Memory B cell (primary cell): ENCODE results near the gene CNTNAP2.
"Not testable (repeated sequence)": the region's sequence is repeated elsewhere in the genome, so short reads cannot be mapped to it uniquely, and the experiment has no call there.

ENCODE experiments used
- ATAC-seq: fragments of 150-1000 bp; cut with Tn5 transposase; 2 replicates; pipeline ENCODE4 v1.10.0; 2021; ENCODE audit warnings: low read depth, mild to moderate bottlenecking, moderate library complexity
- DNase-seq, 2 donors: peaks; one replicate each; pipeline ENCODE4 v3.0.0; 2022; ENCODE audit warnings: low spot score in 2 of 2
- H3K27ac Mint-ChIP-seq: one replicate; pipeline ENCODE4 v1.8.0; 2022; ENCODE audit warnings: mild to moderate bottlenecking, moderate library complexity, mixed read lengths
- H3K27me3 Mint-ChIP-seq: one replicate; pipeline ENCODE4 v1.8.0; 2022; ENCODE audit warnings: mixed read lengths
- H3K36me3 Mint-ChIP-seq: one replicate; pipeline ENCODE4 v1.8.0; 2022; ENCODE audit warnings: mild to moderate bottlenecking, mixed read lengths
- H3K4me1 Mint-ChIP-seq: one replicate; pipeline ENCODE4 v1.8.0; 2022; ENCODE audit warnings: mixed read lengths
- H3K4me3 Mint-ChIP-seq: one replicate; pipeline ENCODE4 v1.8.0; 2022; ENCODE audit warnings: mild to moderate bottlenecking, moderate library complexity, mixed read lengths
- H3K9me3 Mint-ChIP-seq: one replicate; pipeline ENCODE4 v1.8.0; 2022; ENCODE audit warnings: mixed read lengths

CNTNAP2 gene

GRCh38 chr7:147796581-147796980 lies 1680.0 kb downstream of the CNTNAP2 start:
- H3K9me3 Mint-ChIP-seq, result peaks cover 1% of the 10 kb centered on the region
- ATAC-seq (no peak), DNase-seq (no peak)
- no peak overlapping the region for H3K4me3 Mint-ChIP-seq
- H3K4me1 Mint-ChIP-seq, result no peaks in the 10 kb centered on the region
- H3K27me3 Mint-ChIP-seq, result no peaks in the 10 kb centered on the region
- no peak overlapping the region for H3K27ac Mint-ChIP-seq
- H3K36me3 Mint-ChIP-seq, result no peaks in the 10 kb centered on the region

GRCh38 chr7:147798001-147798400 lies 1681.4 kb downstream of the CNTNAP2 start:
- ATAC-seq, result no peak
- no peak for DNase-seq
- Mint-ChIP-seq H3K27ac (no peak overlapping the region), H3K27me3 (no peaks in the 10 kb centered on the region), H3K9me3 (peaks cover 1% of the 10 kb centered on the region), H3K4me1 (no peaks in the 10 kb centered on the region), H3K4me3 (no peak overlapping the region), H3K36me3 (no peaks in the 10 kb centered on the region)

GRCh38 chr7:147801762-147802161 lies 1685.2 kb downstream of the CNTNAP2 start:
- not testable (repeated sequence) for H3K4me1 Mint-ChIP-seq, H3K27ac Mint-ChIP-seq

GRCh38 chr7:147803151-147803550 lies 1686.5 kb downstream of the CNTNAP2 start:
- Mint-ChIP-seq H3K27ac (no peak overlapping the region), H3K4me1 (no peaks in the 10 kb centered on the region), H3K27me3 (no peaks in the 10 kb centered on the region), H3K4me3 (no peak overlapping the region), H3K36me3 (no peaks in the 10 kb centered on the region), H3K9me3 (peaks cover 6% of the 10 kb centered on the region)
- ATAC-seq, result no peak
- no peak for DNase-seq

More at GRCh38 chr7:147801762-147802161, 1685.2 kb downstream of the CNTNAP2 start:
- not testable (repeated sequence) for DNase-seq, H3K4me3 Mint-ChIP-seq, H3K9me3 Mint-ChIP-seq, ATAC-seq, H3K27me3 Mint-ChIP-seq, H3K36me3 Mint-ChIP-seq

DNA sequence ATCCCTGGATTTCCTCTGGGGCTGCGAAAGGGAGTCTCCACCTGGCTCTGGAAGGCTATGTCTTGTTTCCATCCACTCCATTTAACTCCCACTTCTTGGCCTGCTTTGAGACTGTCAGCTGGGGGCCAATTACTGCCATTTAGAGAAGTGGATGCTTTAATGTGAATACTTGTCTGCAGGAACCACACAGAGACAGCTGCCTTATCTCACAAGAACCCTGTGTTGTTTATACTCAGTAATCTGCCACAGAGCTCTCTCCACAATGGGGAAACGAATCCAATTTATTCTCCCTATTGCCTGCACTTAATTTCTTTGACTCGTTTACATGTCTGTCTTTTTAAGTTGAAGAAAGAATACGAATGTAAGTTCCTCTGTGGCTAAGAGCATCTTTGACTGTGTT lies 1687.0 kb downstream of the CNTNAP2 start:
- no peak for DNase-seq
- no peaks in the 10 kb centered on the region for H3K36me3 Mint-ChIP-seq
- H3K9me3 Mint-ChIP-seq, result peaks cover 8% of the 10 kb centered on the region
- no peaks in the 10 kb centered on the region for H3K27me3 Mint-ChIP-seq
- ATAC-seq, result no peak
- no peak overlapping the region for H3K27ac Mint-ChIP-seq
- no peaks in the 10 kb centered on the region for H3K4me1 Mint-ChIP-seq
- H3K4me3 Mint-ChIP-seq, result no peak overlapping the region

- Mint-ChIP-seq H3K36me3 (no peaks in the 10 kb centered on the region), H3K27me3 (no peaks in the 10 kb centered on the region), H3K4me3 (no peak overlapping the region), H3K4me1 (no peaks in the 10 kb centered on the region), H3K27ac (no peak overlapping the region), H3K9me3 (peaks cover 8% of the 10 kb centered on the region)
- DNase-seq (no peak), ATAC-seq (no peak)
These were observed 1687.4 kb downstream of the CNTNAP2 start for GRCh38 chr7:147804032-147804431.

GRCh38 chr7:147805996-147806576 lies 1689.5 kb downstream of the CNTNAP2 start:
- Mint-ChIP-seq H3K36me3 (no peaks in the 10 kb centered on the region), H3K9me3 (peaks cover 8% of the 10 kb centered on the region), H3K4me3 (no peak overlapping the region), H3K27me3 (no peaks in the 10 kb centered on the region), H3K27ac (no peak overlapping the region), H3K4me1 (no peaks in the 10 kb centered on the region)
- ATAC-seq (no peak), DNase-seq (no peak)

DNA sequence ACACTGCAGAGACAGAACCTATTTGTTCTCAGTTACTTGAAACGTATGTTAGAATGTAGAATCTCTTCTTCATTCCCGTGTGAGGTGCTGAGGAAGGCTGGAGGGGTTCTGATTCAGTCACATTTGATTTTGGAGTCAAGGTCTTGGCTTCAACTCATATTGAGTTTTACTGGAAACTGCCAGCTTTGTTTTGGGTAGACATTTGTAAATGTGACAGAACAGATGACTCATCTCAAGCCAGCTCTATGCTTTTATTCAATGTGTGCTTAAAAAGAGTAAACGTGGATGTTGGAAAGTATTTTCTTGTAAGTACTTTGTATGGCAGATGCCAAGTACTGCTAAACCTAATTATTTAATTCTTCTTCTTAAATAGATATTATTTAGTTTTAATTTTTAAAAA lies 1693.2 kb downstream of the CNTNAP2 start:
- Mint-ChIP-seq H3K9me3 (peaks cover 8% of the 10 kb centered on the region), H3K27me3 (no peaks in the 10 kb centered on the region), H3K27ac (no peak overlapping the region), H3K36me3 (no peaks in the 10 kb centered on the region), H3K4me1 (no peaks in the 10 kb centered on the region), H3K4me3 (no peak overlapping the region)
- DNase-seq (no peak), ATAC-seq (no peak)

GRCh38 chr7:147810269-147810668 lies 1693.7 kb downstream of the CNTNAP2 start:
- ATAC-seq, result no peak
- peaks cover 8% of the 10 kb centered on the region for H3K9me3 Mint-ChIP-seq
- no peaks in the 10 kb centered on the region for H3K4me1 Mint-ChIP-seq
- no peak for DNase-seq
- H3K27ac Mint-ChIP-seq, result no peak overlapping the region
- no peak overlapping the region for H3K4me3 Mint-ChIP-seq
- no peaks in the 10 kb centered on the region for H3K36me3 Mint-ChIP-seq
- H3K27me3 Mint-ChIP-seq, result no peaks in the 10 kb centered on the region

DNA sequence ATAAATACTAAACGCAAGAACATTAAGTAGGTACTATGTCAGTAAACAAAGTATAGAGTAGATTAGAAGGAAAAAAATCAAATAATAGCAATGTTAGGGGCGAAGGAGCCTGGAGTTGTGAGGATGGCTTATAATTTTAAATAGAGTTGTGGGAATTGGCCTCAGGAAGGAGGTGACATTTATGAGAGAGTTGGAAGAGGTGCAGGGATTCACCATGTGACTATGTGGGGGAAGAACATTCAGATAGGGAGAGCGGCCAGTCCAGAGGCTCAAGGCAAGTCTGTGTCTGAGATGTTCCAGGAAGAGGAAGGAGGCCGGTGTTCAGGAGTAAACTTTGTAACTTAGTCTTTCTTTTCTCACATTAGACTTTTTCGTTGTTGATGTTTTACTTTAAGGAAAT lies 1695.3 kb downstream of the CNTNAP2 start:
- H3K9me3 Mint-ChIP-seq, result peaks cover 3% of the 10 kb centered on the region
- no peak overlapping the region for H3K4me3 Mint-ChIP-seq
- no peaks in the 10 kb centered on the region for H3K36me3 Mint-ChIP-seq
- no peak overlapping the region for H3K27ac Mint-ChIP-seq
- no peak for DNase-seq
- H3K27me3 Mint-ChIP-seq, result no peaks in the 10 kb centered on the region
- H3K4me1 Mint-ChIP-seq, result no peaks in the 10 kb centered on the region
- ATAC-seq, result no peak

GRCh38 chr7:147813316-147813715 lies 1696.7 kb downstream of the CNTNAP2 start:
- DNase-seq, result no peak
- Mint-ChIP-seq H3K4me1 (no peaks in the 10 kb centered on the region), H3K27me3 (no peaks in the 10 kb centered on the region), H3K4me3 (no peak overlapping the region), H3K9me3 (peaks cover 2% of the 10 kb centered on the region), H3K36me3 (no peaks in the 10 kb centered on the region), H3K27ac (no peak overlapping the region)
- ATAC-seq, result no peak

DNA sequence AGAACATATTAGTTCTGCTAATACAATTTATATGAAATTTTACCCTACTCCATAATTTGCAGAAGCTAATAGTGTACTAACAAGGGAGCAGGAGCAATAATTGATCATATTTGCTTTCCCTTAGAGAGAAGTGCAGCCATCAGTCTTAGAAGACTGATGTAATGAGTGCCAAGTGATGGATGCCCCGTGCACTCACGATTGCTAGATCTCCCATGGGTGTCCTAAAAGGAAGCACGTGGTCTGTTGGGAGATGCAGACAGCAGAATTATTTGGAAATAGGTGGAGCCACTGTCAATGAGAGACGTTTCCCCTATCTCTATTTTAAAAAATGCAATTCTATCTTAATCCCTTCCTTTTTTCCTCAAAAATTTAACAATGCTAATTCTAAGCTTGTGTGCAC lies 1701.7 kb downstream of the CNTNAP2 start:
- no peak overlapping the region for H3K4me3 Mint-ChIP-seq
- H3K36me3 Mint-ChIP-seq, result no peaks in the 10 kb centered on the region
- H3K27me3 Mint-ChIP-seq, result no peaks in the 10 kb centered on the region
- H3K27ac Mint-ChIP-seq, result no peak overlapping the region
- H3K9me3 Mint-ChIP-seq, result peaks cover 4% of the 10 kb centered on the region
- ATAC-seq (no peak), DNase-seq (no peak)
- H3K4me1 Mint-ChIP-seq, result no peaks in the 10 kb centered on the region

DNA sequence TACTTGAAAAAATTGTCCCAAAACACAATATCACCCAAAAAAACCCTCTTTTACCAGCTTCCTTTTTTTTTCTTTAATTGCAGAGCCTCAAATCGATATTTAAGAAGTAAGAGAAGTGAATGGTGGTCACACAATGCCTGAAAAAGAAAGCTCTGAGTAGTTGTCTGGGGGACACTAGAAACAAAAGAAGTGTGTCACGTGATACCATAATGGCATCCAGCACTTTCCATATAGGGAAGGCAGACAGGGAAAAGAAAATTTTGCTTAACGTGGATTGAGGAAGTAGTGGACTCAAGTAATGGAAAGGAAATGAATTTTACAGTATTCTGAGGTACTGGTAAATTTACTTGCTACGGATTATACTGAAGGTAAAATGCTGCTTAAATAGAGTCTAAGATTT lies 1708.1 kb downstream of the CNTNAP2 start:
- Mint-ChIP-seq H3K9me3 (peaks cover 2% of the 10 kb centered on the region), H3K27me3 (no peaks in the 10 kb centered on the region), H3K36me3 (no peaks in the 10 kb centered on the region), H3K4me3 (no peak overlapping the region), H3K4me1 (no peaks in the 10 kb centered on the region), H3K27ac (no peak overlapping the region)
- DNase-seq (no peak), ATAC-seq (no peak)

GRCh38 chr7:147829016-147829415 lies 1712.4 kb downstream of the CNTNAP2 start:
- Mint-ChIP-seq H3K4me3 (no peak overlapping the region), H3K36me3 (no peaks in the 10 kb centered on the region), H3K4me1 (no peaks in the 10 kb centered on the region), H3K27ac (no peak overlapping the region), H3K27me3 (no peaks in the 10 kb centered on the region), H3K9me3 (peaks cover 1% of the 10 kb centered on the region)
- ATAC-seq, result no peak
- DNase-seq, result no peak

- Mint-ChIP-seq H3K9me3 (peaks cover 6% of the 10 kb centered on the region), H3K4me3 (no peak overlapping the region), H3K4me1 (no peaks in the 10 kb centered on the region), H3K27me3 (no peaks in the 10 kb centered on the region), H3K27ac (no peak overlapping the region), H3K36me3 (no peaks in the 10 kb centered on the region)
- DNase-seq (no peak), ATAC-seq (no peak)
These were observed 1717.0 kb downstream of the CNTNAP2 start for GRCh38 chr7:147833557-147833956.
